ENCODE results near the gene LRRC47. TPM values are rescaled to one million over a fixed set of nuclear protein-coding genes. Genes with fewer than 3 reads are reported as not detected.

LRRC47 gene
- total and polyA plus RNA-seq, 2 of the 8 experiments (the other 6 are each of a cell fraction or from before 2014, with no cell fraction given) = 38.3 to 82.4 TPM

- no peak overlapping the region for H4K5ac ChIP-seq (ENCODE audit: insufficient read length, low read depth, low read length)
- H4K8ac ChIP-seq (ENCODE audit: extremely low read depth, insufficient read depth, low read length) = no peak overlapping the region
- no peak overlapping the region for H2BK12ac ChIP-seq (ENCODE audit: low read depth, low read length)
- H2BK5ac ChIP-seq (ENCODE audit: low read depth, low read length) = no peak overlapping the region
- H3K36me3 ChIP-seq (ENCODE audit: control insufficient read depth in 2 of 4, insufficient read depth in 4 of 4, low read length in 3 of 4) = no peaks in the 10 kb centered on the region; a peak in 1 of 8 replicates
- no peaks in the 10 kb centered on the region for H3K79me2 ChIP-seq (ENCODE audit: control insufficient read depth in 1 of 2, insufficient read depth in 2 of 2, low read length in 2 of 2)
- peaks cover 0 to 2% of the 10 kb centered on the region in 2 experiments; a peak in 1 of 4 replicates for H3K9me3 ChIP-seq (ENCODE audit: insufficient read depth in 2 of 2, low read depth in 1 of 2, low read length in 1 of 2)
- H3K4me1 ChIP-seq (replicated peaks in 1 of 4; ENCODE audit: control insufficient read depth in 3 of 4, insufficient read depth in 4 of 4, low read length in 3 of 4) = peaks cover 0 to 5% (median 0%) of the 10 kb centered on the region in 4 experiments; a peak in 1 of 7 replicates
- no peak overlapping the region for H2AK5ac ChIP-seq (ENCODE audit: low read depth, low read length)
- no peak overlapping the region for H3K27ac ChIP-seq (ENCODE audit: low read depth, low read length)
- H2BK20ac ChIP-seq (ENCODE audit: low read length) = no peak overlapping the region
- 94% methylated on average over 2 of the region's 2 CpGs; no CpG with 5 or more reads in 1 of the 2 experiments for WGBS, 2 experiments (ENCODE audit: extremely low coverage in 1 of 2, insufficient coverage in 1 of 2, insufficient read length in 1 of 2, insufficient replicate concordance in 2 of 2, low coverage in 1 of 2, low lambda C conversion rate in 2 of 2, missing lambda C conversion rate in 1 of 2)
- H3K18ac ChIP-seq (ENCODE audit: extremely low read depth, low read length) = no peak overlapping the region
- H3K9ac ChIP-seq (replicated peaks in 1 of 4; ENCODE audit: extremely low read depth in 1 of 4, low read depth in 3 of 4, low read length in 3 of 4) = no peak overlapping the region
- H2BK15ac ChIP-seq (ENCODE audit: low read length) = no peak overlapping the region
- H3K23me2 ChIP-seq (ENCODE audit: low read depth, low read length) = no peaks in the 10 kb centered on the region
- H3K79me1 ChIP-seq (ENCODE audit: low read depth, low read length) = no peaks in the 10 kb centered on the region
- H3K4me3 ChIP-seq (ENCODE audit: extremely low read depth in 1 of 4, insufficient read depth in 2 of 4, low read depth in 3 of 4, low read length in 4 of 4) = no peak overlapping the region
- H2AFZ ChIP-seq (ENCODE audit: low read length) = no peak overlapping the region
- CTCF ChIA-PET (ENCODE audit: partially characterized antibody) = interaction anchor here (1.7 kb wide), 1 partner anchor 12 kb away, joined by 5 read pairs; no protein-coding TSS in a partner anchor
- no peak overlapping the region for H3K23ac ChIP-seq (ENCODE audit: insufficient read length)
- H2BK120ac ChIP-seq (replicated peaks; ENCODE audit: low read depth, low read length) = no peak overlapping the region
- H3K27me3 ChIP-seq (replicated peaks in 1 of 4; ENCODE audit: control insufficient read depth in 3 of 4, extremely low read depth in 1 of 4, insufficient read depth in 3 of 4, low read length in 3 of 4) = no peaks in the 10 kb centered on the region
- H4K20me1 ChIP-seq (replicated peaks in 1 of 2; ENCODE audit: control insufficient read depth in 1 of 2, insufficient read depth in 2 of 2, low read length in 2 of 2) = no peaks in the 10 kb centered on the region
- H3K4me2 ChIP-seq (ENCODE audit: insufficient read depth in 1 of 2, low read depth in 2 of 2, low read length in 2 of 2) = no peak overlapping the region
- TF ChIP-seq FOSL1 (IDR thresholded peaks at IDR 0.05; ENCODE audit: insufficient read depth, low read depth, low read length) (no peak), CTBP2 (IDR thresholded peaks at IDR 0.05; ENCODE audit: borderline replicate concordance, insufficient read depth, insufficient read length, low read length) (no peak), RBBP5 (IDR thresholded peaks at IDR 0.05; ENCODE audit: borderline replicate concordance, low read depth, low read length) (no peak), SP2 (IDR thresholded peaks at IDR 0.05; ENCODE audit: low read length) (no peak), TAF1 (IDR thresholded peaks at IDR 0.05; ENCODE audit: low read depth, low read length) (no peak)
- no peak overlapping the region for H3K14ac ChIP-seq (ENCODE audit: insufficient read length)
- POLR2A ChIA-PET (ENCODE audit: partially characterized antibody) = no interaction called here
- no peak overlapping the region for H4K91ac ChIP-seq (replicated peaks; ENCODE audit: insufficient read length, low read length)
- H3K4ac ChIP-seq (replicated peaks; ENCODE audit: insufficient read length, low read depth, low read length) = no peak overlapping the region
- H3K56ac ChIP-seq (replicated peaks; ENCODE audit: insufficient read length, low read depth, low read length) = no peak overlapping the region
- no peak for DNase-seq (ENCODE audit: low read depth in 1 of 2, low spot score in 2 of 2)
- no peak for FAIRE-seq
Observed at GRCh38 chr1:3814065-3814464, 17.8 kb upstream of the LRRC47 start.

All from H1 (cell line).